GM23338 (cell line): ENCODE data around the gene CLDN6. TPM values are rescaled to one million over a fixed set of nuclear protein-coding genes. Genes with fewer than 3 reads are reported as not detected.

ENCODE experiments used
- ATAC-seq: fragments of 200-7000 bp; cut with Tn5 transposase; 3 replicates; pipeline ENCODE4 v1.9.1; 2020
- DNase-seq: peaks from one replicate; pipeline ENCODE4 v3.0.0-alpha.2; 2015; ENCODE audit warnings: low spot score
- H2AFZ ChIP-seq: fragments of 200-600 bp; sonication (generic); 2 replicates; pipeline ENCODE4 v1.8.0; 2016; ENCODE audit warnings: antibody characterized with exemption, mild to moderate bottlenecking, moderate library complexity
- H3F3A ChIP-seq: fragments of 200-600 bp; sonication (generic); replicated peaks from 2 replicates; pipeline ENCODE4 v1.8.0; 2017; ENCODE audit warnings: antibody characterized with exemption, mixed run types, low read depth
- H3K27ac ChIP-seq: fragments of 200-600 bp; sonication (generic); 2 replicates; pipeline ENCODE4 v1.6.1; 2016; ENCODE audit warnings: low read depth
- H3K27me3 ChIP-seq: fragments of 200-600 bp; sonication (generic); 2 replicates; pipeline ENCODE4 v1.8.0; 2016; ENCODE audit warnings: mild to moderate bottlenecking, mixed run types, moderate library complexity; ENCODE audit not compliant: insufficient read depth
- H3K36me3 ChIP-seq: fragments of 200-600 bp; sonication (generic); 2 replicates; pipeline ENCODE4 v1.8.0; 2016; ENCODE audit warnings: mild to moderate bottlenecking; ENCODE audit not compliant: insufficient read depth
- H3K4me1 ChIP-seq: fragments of 200-600 bp; sonication (generic); 2 replicates; pipeline ENCODE4 v1.8.0; 2016; ENCODE audit warnings: mild to moderate bottlenecking, moderate library complexity; ENCODE audit not compliant: insufficient read depth
- H3K4me2 ChIP-seq: fragments of 200-600 bp; sonication (generic); 2 replicates; pipeline ENCODE4 v1.7.1; 2017; ENCODE audit warnings: mixed run types
- H3K4me3 ChIP-seq: fragments of 200-600 bp; sonication (generic); 2 replicates; pipeline ENCODE4 v1.6.1; 2016; ENCODE audit warnings: mixed run types
- H3K79me2 ChIP-seq: fragments of 200-600 bp; sonication (generic); replicated peaks from 2 replicates; pipeline ENCODE4 v1.8.0; 2017; ENCODE audit warnings: mild to moderate bottlenecking; ENCODE audit not compliant: insufficient read depth
- H3K9me2 ChIP-seq: fragments of 200-600 bp; sonication (generic); 2 replicates; pipeline ENCODE4 v1.8.0; 2017; ENCODE audit not compliant: insufficient read depth
- H4K20me1 ChIP-seq: fragments of 200-600 bp; sonication (generic); replicated peaks from 2 replicates; pipeline ENCODE4 v1.8.0; 2017; ENCODE audit warnings: mild to moderate bottlenecking; ENCODE audit not compliant: insufficient read depth
- H3K27ac Mint-ChIP-seq: 2 replicates; pipeline ENCODE4 v1.8.0; 2020; ENCODE audit warnings: inconsistent platforms, mild to moderate bottlenecking, moderate library complexity, mixed read lengths
- H3K27me3 Mint-ChIP-seq: 3 replicates; pipeline ENCODE4 v1.8.0; 2022; ENCODE audit warnings: low read depth, mild to moderate bottlenecking, moderate library complexity, mixed read lengths, inconsistent platforms; ENCODE audit not compliant: insufficient read depth, poor library complexity
- H3K36me3 Mint-ChIP-seq: 3 replicates; pipeline ENCODE4 v1.8.0; 2021; ENCODE audit warnings: low read depth, mild to moderate bottlenecking, inconsistent platforms, moderate library complexity, mixed read lengths
- H3K4me1 Mint-ChIP-seq: 3 replicates; pipeline ENCODE4 v1.8.0; 2020; ENCODE audit warnings: mild to moderate bottlenecking, inconsistent platforms, mixed read lengths
- H3K4me3 Mint-ChIP-seq: 3 replicates; pipeline ENCODE4 v1.8.0; 2021; ENCODE audit warnings: moderate library complexity, mild to moderate bottlenecking, inconsistent platforms, mixed read lengths
- H3K9me3 Mint-ChIP-seq: 3 replicates; pipeline ENCODE4 v1.8.0; 2020; ENCODE audit warnings: moderate library complexity, mild to moderate bottlenecking, inconsistent platforms, mixed read lengths
- CREB1 ChIP-seq: fragments of 250-450 bp; sonication (Bioruptor Pico); IDR thresholded peaks from 2 replicates; pipeline ENCODE4 v1.5.0; 2020; ENCODE audit warnings: low read depth, mild to moderate bottlenecking, moderate library complexity
- CTCF ChIP-seq, 2 experiments: fragments of 200-600 bp in 1 of 2; sonication (generic) in 1 of 2; conservative IDR thresholded peaks; 2 replicates each; pipeline versions ENCODE4 v1.5.1 to v1.6.1; 2016 to 2017; ENCODE audit warnings: antibody characterized with exemption in 2 of 2, low read depth in 2 of 2, mild to moderate bottlenecking in 2 of 2, moderate library complexity in 1 of 2
- ETS1 ChIP-seq: IDR thresholded peaks from 2 replicates; pipeline ENCODE4 v1.6.1; 2016; ENCODE audit warnings: antibody characterized with exemption
- EZH2phosphoT487 ChIP-seq: fragments of 200-600 bp; sonication (generic); IDR thresholded peaks from one replicate; pipeline ENCODE4 v1.8.1; 2018; ENCODE audit warnings: antibody characterized with exemption; ENCODE audit not compliant: unreplicated experiment
- JUNB ChIP-seq: IDR thresholded peaks from one replicate; pipeline ENCODE4 v1.6.1; 2016; ENCODE audit warnings: antibody characterized with exemption; ENCODE audit not compliant: unreplicated experiment
- NANOG ChIP-seq: IDR thresholded peaks from 2 replicates; pipeline ENCODE4 v1.6.1; 2016; ENCODE audit warnings: antibody characterized with exemption, borderline replicate concordance
- POLR2AphosphoS5 ChIP-seq: IDR thresholded peaks from 2 replicates; pipeline ENCODE4 v1.6.1; 2016; ENCODE audit warnings: antibody characterized with exemption, low read depth
- REST ChIP-seq: IDR thresholded peaks from one replicate; pipeline ENCODE4 v1.6.1; 2018; ENCODE audit warnings: antibody characterized with exemption; ENCODE audit not compliant: unreplicated experiment
- STAT1 ChIP-seq: IDR thresholded peaks from one replicate; pipeline ENCODE4 v1.6.1; 2016; ENCODE audit warnings: antibody characterized with exemption; ENCODE audit not compliant: unreplicated experiment
- ZNF331 ChIP-seq: fragments of 250-450 bp; sonication (Bioruptor Pico); IDR thresholded peaks from 2 replicates; pipeline ENCODE4 v1.5.0; 2020; ENCODE audit warnings: low read depth, mild to moderate bottlenecking, moderate library complexity
- ZNF462 ChIP-seq: fragments of 250-450 bp; sonication (Bioruptor Pico); IDR thresholded peaks from 2 replicates; pipeline ENCODE4 v1.5.0; 2020; ENCODE audit warnings: mild to moderate bottlenecking, moderate library complexity
- polyA plus RNA-seq: library from polyadenylated mRNA; unstranded; fragments of >200 nt; fragmentation: Nextera tagmentation; extraction: Ambion mirVana; gene quantifications from 2 replicates; pipeline ENCODE4 v1.2.1, GENCODE V29; 2016
- total RNA-seq: library from RNA; depleted of rRNA; stranded (reverse); fragments of >200 nt; shearing (Covaris generic); gene quantifications from 2 replicates; pipeline ENCODE4 v1.2.3, GENCODE V29; 2014

Gene CLDN6
- total and polyA plus RNA-seq, 2 experiments from 2014 or later, result 537 to 1,028 TPM

- TF ChIP-seq ETS1 (no peak), NANOG (no peak), CREB1 (CRISPR knock-in tag) (no peak), POLR2AphosphoS5 (no peak), ZNF462 (CRISPR knock-in tag) (no peak), ZNF331 (CRISPR knock-in tag) (no peak), STAT1 (no peak)
These were observed 30.1 kb downstream of the CLDN6 start (continued) for GRCh38 chr16:2987833-2988232.

GRCh38 chr16:2987286-2987685, 30.7 kb downstream of the CLDN6 start:
- Mint-ChIP-seq H3K9me3 (no peaks in the 10 kb centered on the region; the same call in 2 of the 3 replicates), H3K27ac (no peak overlapping the region), H3K36me3 (no peaks in the 10 kb centered on the region), H3K4me1 (peaks cover 36% of the 10 kb centered on the region), H3K27me3 (peaks cover 9% of the 10 kb centered on the region), H3K4me3 (no peak overlapping the region)
- Histone ChIP-seq H4K20me1 (no peaks in the 10 kb centered on the region), H3K9me2 (no peaks in the 10 kb centered on the region), H3K27ac (no peak overlapping the region), H3K27me3 (no peaks in the 10 kb centered on the region), H3K4me2 (no peak overlapping the region), H3F3A (peaks cover 5% of the 10 kb centered on the region; the same call in 1 of the 2 replicates), H3K36me3 (no peaks in the 10 kb centered on the region), H3K79me2 (no peaks in the 10 kb centered on the region), H3K4me3 (no peak overlapping the region), H3K4me1 (peaks cover 28% of the 10 kb centered on the region), H2AFZ (no peak overlapping the region)
- ATAC-seq, result no peak
- no peak for DNase-seq
- TF ChIP-seq EZH2phosphoT487, result no peak
- TF ChIP-seq ZNF331 (CRISPR knock-in tag), result no peak
- no peak for TF ChIP-seq CREB1 (CRISPR knock-in tag)
- TF ChIP-seq CTCF (conservative IDR thresholded peaks at IDR 0.05; ENCODE audit: low read depth in 2 of 2), result no peak
- no peak for TF ChIP-seq ETS1
- TF ChIP-seq JUNB, result no peak
- no peak for TF ChIP-seq NANOG
- no peak for TF ChIP-seq REST
- no peak for TF ChIP-seq POLR2AphosphoS5
